ENCODE results near the gene CBL. TPM values are rescaled to one million over a fixed set of nuclear protein-coding genes. Genes with fewer than 3 reads are reported as not detected.

The CBL gene
- total RNA-seq, 4 donors from 2014 or later, result 18.1 to 27.4 (median 22.2) TPM

DNA sequence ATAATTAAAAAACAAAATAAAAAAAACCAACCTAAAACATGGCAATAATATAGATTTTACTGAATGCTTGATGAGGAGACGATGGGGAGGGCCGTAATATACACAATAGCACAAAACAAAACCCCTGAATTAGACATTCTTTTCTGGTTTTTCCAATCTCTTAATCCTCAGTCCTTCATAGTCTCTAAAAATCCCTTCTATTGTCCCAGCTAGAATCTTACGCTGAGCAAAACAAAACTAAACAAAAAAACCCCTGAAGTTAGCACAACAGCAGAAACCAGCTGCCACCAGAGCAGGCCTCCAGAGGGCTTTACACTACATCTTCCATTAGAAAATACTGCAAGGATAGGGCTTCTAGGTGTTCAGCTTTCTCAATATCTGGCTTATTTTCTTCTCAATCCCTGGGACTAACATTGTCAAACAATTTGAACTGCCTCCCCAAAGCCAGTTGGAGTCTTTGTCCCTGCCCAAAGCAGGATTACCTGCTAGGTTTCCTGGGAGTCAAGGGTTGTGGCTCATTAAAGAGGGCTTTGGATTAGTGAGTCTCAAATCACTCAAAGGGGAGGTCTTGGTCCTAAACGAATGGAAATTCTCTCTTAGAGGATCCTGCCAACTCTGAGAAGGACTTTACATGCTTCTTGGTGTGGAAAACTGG, 126.1 kb downstream of the CBL start:
- TF ChIP-seq, protein P1, sequence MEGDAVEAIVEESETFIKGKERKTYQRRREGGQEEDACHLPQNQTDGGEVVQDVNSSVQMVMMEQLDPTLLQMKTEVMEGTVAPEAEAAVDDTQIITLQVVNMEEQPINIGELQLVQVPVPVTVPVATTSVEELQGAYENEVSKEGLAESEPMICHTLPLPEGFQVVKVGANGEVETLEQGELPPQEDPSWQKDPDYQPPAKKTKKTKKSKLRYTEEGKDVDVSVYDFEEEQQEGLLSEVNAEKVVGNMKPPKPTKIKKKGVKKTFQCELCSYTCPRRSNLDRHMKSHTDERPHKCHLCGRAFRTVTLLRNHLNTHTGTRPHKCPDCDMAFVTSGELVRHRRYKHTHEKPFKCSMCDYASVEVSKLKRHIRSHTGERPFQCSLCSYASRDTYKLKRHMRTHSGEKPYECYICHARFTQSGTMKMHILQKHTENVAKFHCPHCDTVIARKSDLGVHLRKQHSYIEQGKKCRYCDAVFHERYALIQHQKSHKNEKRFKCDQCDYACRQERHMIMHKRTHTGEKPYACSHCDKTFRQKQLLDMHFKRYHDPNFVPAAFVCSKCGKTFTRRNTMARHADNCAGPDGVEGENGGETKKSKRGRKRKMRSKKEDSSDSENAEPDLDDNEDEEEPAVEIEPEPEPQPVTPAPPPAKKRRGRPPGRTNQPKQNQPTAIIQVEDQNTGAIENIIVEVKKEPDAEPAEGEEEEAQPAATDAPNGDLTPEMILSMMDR (IDR thresholded peaks at IDR 0.05; ENCODE audit: low read depth), result no peak

DNA sequence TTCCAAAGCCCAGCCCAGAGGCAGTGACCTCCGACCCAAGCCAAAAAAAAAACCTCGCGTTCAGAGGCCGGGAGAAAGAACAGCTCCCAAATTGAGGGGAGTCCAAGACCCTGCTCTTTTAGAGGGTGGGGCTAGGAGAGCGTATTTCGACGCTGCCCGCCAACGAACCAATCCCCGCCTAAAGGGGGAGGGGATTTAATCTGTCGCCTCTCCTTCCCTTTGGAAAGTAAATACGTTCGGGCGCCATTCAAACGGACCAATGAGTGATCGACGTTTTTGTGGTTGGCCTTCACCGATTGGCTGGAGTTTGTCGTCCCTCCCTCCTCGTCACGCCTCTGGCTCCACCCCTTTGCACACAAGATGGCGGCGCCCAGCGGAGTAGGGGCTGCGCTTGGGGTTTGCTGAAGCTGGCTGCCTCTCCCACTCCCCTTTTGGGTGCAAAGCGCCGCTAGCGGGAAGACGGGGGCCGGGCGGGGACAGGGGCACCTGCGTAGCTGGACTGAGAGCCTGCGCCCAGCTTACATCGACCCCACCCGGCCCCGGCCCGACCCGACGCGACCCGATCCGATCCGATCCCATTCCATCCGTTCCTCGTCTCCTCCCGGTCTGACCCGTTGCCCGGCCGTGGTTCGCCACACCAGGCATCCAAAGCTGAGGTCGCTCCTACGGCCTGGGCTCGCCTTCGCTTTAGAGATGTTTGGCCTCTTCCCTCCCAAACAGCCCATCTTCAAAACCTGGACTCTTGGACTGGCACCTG, 128.2 kb downstream of the CBL start, which contains the start of gene RNF26:
Gene RNF26 (plus strand): TSS at position 354 of the 757 bp plus-strand sequence. CDS start 596 bp downstream, outside the sequence.
- TF ChIP-seq, protein P1 (IDR thresholded peaks at IDR 0.05; ENCODE audit: low read depth), result no peak

DNA sequence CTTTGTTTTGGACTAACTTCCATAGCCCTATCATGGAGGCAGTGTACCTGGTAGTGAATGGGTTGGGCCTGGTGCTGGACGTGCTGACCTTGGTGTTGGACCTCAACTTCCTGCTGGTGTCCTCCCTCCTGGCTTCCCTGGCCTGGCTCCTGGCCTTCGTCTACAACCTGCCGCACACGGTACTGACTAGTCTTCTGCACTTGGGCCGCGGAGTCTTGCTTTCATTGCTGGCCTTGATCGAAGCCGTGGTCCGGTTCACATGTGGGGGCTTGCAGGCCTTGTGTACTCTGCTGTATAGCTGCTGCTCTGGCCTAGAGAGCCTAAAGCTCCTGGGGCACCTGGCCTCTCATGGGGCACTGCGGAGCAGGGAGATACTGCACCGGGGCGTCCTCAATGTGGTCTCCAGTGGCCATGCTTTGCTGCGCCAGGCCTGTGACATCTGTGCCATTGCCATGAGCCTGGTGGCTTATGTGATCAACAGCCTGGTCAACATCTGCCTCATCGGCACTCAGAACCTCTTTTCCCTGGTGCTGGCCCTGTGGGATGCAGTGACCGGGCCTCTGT, 129.0 kb downstream of the CBL start:
- TF ChIP-seq, protein P1 (IDR thresholded peaks at IDR 0.05; ENCODE audit: low read depth), result no peak

DNA sequence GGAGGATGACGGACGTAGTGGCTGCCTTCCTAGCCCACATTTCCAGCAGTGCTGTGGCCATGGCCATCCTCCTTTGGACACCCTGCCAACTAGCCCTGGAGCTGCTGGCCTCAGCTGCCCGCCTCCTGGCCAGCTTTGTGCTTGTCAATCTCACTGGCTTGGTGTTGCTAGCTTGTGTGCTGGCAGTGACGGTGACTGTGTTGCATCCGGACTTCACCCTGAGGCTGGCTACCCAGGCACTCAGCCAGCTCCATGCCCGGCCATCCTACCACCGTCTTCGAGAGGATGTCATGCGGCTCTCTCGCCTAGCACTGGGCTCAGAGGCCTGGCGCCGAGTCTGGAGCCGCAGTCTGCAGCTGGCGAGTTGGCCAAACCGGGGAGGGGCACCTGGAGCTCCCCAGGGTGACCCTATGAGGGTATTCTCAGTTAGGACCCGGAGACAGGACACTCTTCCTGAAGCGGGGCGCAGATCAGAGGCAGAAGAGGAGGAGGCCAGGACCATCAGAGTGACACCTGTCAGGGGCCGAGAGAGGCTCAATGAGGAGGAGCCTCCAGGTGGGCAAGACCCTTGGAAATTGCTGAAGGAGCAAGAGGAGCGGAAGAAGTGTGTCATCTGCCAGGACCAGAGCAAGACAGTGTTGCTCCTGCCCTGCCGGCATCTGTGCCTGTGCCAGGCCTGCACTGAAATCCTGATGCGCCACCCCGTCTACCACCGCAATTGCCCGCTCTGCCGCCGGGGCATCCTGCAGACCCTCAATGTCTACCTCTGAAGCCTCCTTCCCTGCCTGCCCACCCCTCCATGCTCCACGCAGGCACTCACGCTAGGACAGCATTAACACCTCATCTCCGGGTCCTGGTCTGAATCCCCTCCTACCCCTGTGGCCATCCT, 129.8 kb downstream of the CBL start:
- TF ChIP-seq, protein P1 (IDR thresholded peaks at IDR 0.05; ENCODE audit: low read depth), result no peak

DNA sequence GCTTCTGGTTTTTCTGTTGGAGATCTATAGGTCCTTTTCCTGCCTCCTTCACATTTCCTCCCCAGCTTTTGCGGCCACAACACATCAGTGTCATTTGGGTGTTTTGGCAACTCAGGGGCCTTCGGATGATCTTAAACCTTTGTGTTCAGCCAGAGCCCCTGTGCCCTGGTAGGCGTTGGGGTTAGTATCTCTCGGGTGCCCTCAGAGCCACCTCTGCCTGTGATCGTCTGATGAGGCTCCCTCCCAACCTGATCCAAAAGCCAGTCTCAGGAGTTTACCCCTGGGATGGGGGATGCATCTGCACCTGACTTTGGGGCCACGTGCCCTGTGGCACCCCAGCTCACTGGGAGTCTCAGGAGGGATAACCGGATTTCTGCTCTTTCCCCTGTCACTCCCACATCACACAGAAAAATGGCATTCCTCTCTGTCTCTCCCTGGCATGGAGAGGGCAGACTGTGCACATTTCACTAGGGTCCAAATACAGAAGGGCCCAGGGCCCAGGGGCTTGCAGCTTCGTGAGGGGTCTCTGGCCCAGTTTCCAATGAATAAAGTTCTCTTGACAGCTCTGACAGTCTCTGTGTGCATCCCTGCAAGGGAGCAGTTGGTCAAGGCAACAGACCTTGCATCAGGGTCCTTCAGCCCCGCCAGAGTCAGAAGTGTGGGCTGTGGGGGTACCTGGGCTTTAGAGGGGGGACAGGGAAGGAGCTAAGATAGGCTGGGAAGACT, 130.8 kb downstream of the CBL start:
- TF ChIP-seq, protein P1 (IDR thresholded peaks at IDR 0.05; ENCODE audit: low read depth), result no peak

DNA sequence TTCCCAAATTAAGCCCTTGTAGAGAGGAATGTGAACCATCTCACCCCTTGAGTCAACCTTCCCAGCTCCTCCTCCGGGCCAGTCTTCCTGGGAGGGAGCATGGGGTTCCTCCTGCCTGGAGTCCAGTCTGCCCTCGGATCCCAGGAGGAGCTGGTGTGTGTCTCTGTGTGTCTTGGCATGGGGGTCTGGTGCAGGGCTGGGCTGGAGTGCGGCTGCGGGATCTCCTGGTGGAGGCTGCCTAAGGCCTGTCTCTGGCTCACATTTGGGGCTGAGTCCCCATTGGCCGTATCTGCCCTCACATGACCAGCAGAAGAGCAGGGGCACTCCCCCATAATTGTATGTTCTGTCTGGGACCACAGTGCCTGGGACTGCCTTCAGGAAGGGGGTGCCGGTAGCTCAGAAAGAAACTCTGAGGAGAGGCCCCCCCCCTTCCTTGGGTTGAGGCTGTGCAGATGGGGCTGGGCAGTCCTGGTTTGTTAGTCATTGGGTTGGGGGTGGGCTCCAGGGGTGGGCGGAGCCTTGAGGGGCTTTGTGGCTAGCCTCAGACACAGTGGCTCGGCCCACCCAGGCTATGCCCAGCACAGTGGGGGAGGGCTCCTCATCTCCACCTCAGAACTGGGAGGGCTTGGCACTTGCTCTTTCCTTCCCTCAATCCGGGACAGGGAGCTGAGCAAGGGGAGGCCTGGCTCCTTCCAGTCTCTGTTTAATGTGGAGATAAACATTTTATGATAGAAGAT, 131.6 kb downstream of the CBL start:
- TF ChIP-seq, protein P1 (IDR thresholded peaks at IDR 0.05; ENCODE audit: low read depth), result no peak
